GM10248 (cell line): Measurements from ENCODE around the gene PLLP.

Source experiments
- CTCF ChIA-PET: fragments of 300-600 bp; sonication (Branson Sonifier 250); formaldehyde crosslinking; extraction: SDS; loops from one replicate; lab custom pipeline; 2021; ENCODE audit warnings: antibody characterized with exemption; lab: Yijun Ruan, JAX
- POLR2A ChIA-PET: fragments of 350-650 bp; sonication (Branson Sonifier 250); formaldehyde crosslinking; extraction: SDS; loops from one replicate; lab custom pipeline; 2020; ENCODE audit warnings: antibody characterized with exemption; lab: Yijun Ruan, JAX
- DNase-seq: peaks from one replicate; pipeline ENCODE4 v3.0.0; 2012; ENCODE audit errors: extremely low spot score
- CTCF ChIP-seq: IDR thresholded peaks from 2 replicates; pipeline ENCODE4 v1.5.1; 2012; ENCODE audit warnings: mild to moderate bottlenecking, low read depth; ENCODE audit errors: extremely low read depth, missing control alignments, control extremely low read depth

Gene PLLP

GRCh38 chr16:57242650-57243049, 41.8 kb downstream of the PLLP start:
- no peak for TF ChIP-seq CTCF
- ChIA-PET POLR2A (interaction anchor here (0.5 kb wide), 1 partner anchor 57 kb away, joined by 3 read pairs; the partner anchor contains the start of genes PSME3IP1 and RSPRY1), CTCF (interaction anchor here (0.6 to 1.7 kb wide), 3 partner anchors 15 to 37 kb away, joined by 3 to 6 read pairs (median 3); no protein-coding TSS in a partner anchor)
- DNase-seq = no peak

GRCh38 chr16:57240851-57241250, 43.6 kb downstream of the PLLP start:
- no peak for TF ChIP-seq CTCF
- ChIA-PET POLR2A (interaction anchor here (0.9 kb wide), 1 partner anchor 14 kb away, joined by 5 read pairs; no protein-coding TSS in a partner anchor), CTCF (interaction anchor here (0.7 to 1.7 kb wide), 9 partner anchors 9 to 195 kb away, joined by 3 to 4 read pairs (median 3); no protein-coding TSS in a partner anchor)
- peak; percentile 32 for DNase-seq

- TF ChIP-seq CTCF = no peak
- DNase-seq = no peak
- POLR2A ChIA-PET = no interaction called here
- CTCF ChIA-PET = no interaction called here
Measured at GRCh38 chr16:57239107-57239506, 45.4 kb downstream of the PLLP start.

GRCh38 chr16:57238682-57239081, 45.8 kb downstream of the PLLP start:
- CTCF ChIA-PET = interaction anchor here (1.4 kb wide), 1 partner anchor 9 kb away, joined by 3 read pairs; no protein-coding TSS in a partner anchor
- POLR2A ChIA-PET = no interaction called here
- no peak for TF ChIP-seq CTCF
- DNase-seq = no peak

- POLR2A ChIA-PET = no interaction called here
- DNase-seq = no peak
- CTCF ChIA-PET = interaction anchor here (0.9 to 1.5 kb wide), 11 partner anchors 8 to 53 kb away, joined by 3 to 4 read pairs (median 3); partner anchors contain the start of gene ARL2BP
- no peak for TF ChIP-seq CTCF
Measured at GRCh38 chr16:57236022-57236350, 48.5 kb downstream of the PLLP start.

GRCh38 chr16:57235128-57236021, 49.1 kb downstream of the PLLP start:
- peak; percentile 29 for DNase-seq
- ChIA-PET CTCF (interaction anchor here (0.9 to 1.5 kb wide), 11 partner anchors 8 to 52 kb away, joined by 3 to 4 read pairs (median 3); partner anchors contain the start of gene ARL2BP), POLR2A (no interaction called here)
- no peak for TF ChIP-seq CTCF
